SW480 (cell line): Measurements from ENCODE around the gene IRS1.

Experiments
- DNase-seq: peaks from one replicate; pipeline ENCODE4 v3.0.0-alpha.2; 2016; ENCODE audit warnings: low spot score

Gene IRS1

GRCh38 chr2:226755631-226756030, 44.0 kb downstream of the IRS1 start:
- DNase-seq = no peak

- no peak for DNase-seq
Measured at GRCh38 chr2:226754821-226755604, 44.6 kb downstream of the IRS1 start.

GRCh38 chr2:226752887-226753286, 46.7 kb downstream of the IRS1 start:
- no peak for DNase-seq

- no peak for DNase-seq
Measured at GRCh38 chr2:226747288-226747687, 52.3 kb downstream of the IRS1 start.

GRCh38 chr2:226746196-226746800, 53.3 kb downstream of the IRS1 start:
- no peak for DNase-seq

GRCh38 chr2:226743915-226744314, 55.7 kb downstream of the IRS1 start:
- DNase-seq = no peak

GRCh38 chr2:226742347-226742746, 57.3 kb downstream of the IRS1 start:
- DNase-seq = no peak

- no peak for DNase-seq
Measured at GRCh38 chr2:226740039-226740648, 59.5 kb downstream of the IRS1 start.

GRCh38 chr2:226739545-226740030, 60.0 kb downstream of the IRS1 start:
- no peak for DNase-seq

GRCh38 chr2:226738821-226739544, 60.6 kb downstream of the IRS1 start:
- DNase-seq = no peak

GRCh38 chr2:226738191-226738820, 61.3 kb downstream of the IRS1 start:
- DNase-seq = no peak

- no peak for DNase-seq
Measured at GRCh38 chr2:226736382-226736781, 63.2 kb downstream of the IRS1 start.

GRCh38 chr2:226733927-226734564, 65.6 kb downstream of the IRS1 start:
- no peak for DNase-seq

GRCh38 chr2:226733189-226733858, 66.3 kb downstream of the IRS1 start:
- DNase-seq = no peak

GRCh38 chr2:226732478-226733188, 67.0 kb downstream of the IRS1 start:
- no peak for DNase-seq

GRCh38 chr2:226730481-226730880, 69.1 kb downstream of the IRS1 start:
- DNase-seq = no peak

- no peak for DNase-seq
Measured at GRCh38 chr2:226728996-226729395, 70.6 kb downstream of the IRS1 start.

- no peak for DNase-seq
Measured at GRCh38 chr2:226727251-226727650, 72.4 kb downstream of the IRS1 start.

GRCh38 chr2:226726546-226726945, 73.1 kb downstream of the IRS1 start:
- no peak for DNase-seq

- DNase-seq = no peak
Measured at GRCh38 chr2:226725126-226725860, 74.3 kb downstream of the IRS1 start.
